Measurements from ENCODE around the gene ZFYVE9.

The ZFYVE9 gene

GRCh38 chr1:52237430-52237829, 95.5 kb downstream of the ZFYVE9 start:
- TF ChIP-seq CTCF (IDR thresholded peaks at IDR 0.05; ENCODE audit: low read depth, low read length, missing control alignments): no peak
- H3K4me3 ChIP-seq (replicated peaks; ENCODE audit: low read depth, low read length): no peak overlapping the region
- peak; percentile 21 for DNase-seq (ENCODE audit: extremely low read depth, low read depth)

- no peak for TF ChIP-seq CTCF (IDR thresholded peaks at IDR 0.05; ENCODE audit: low read depth, low read length, missing control alignments)
- DNase-seq (ENCODE audit: extremely low read depth, low read depth): no peak
Measured at GRCh38 chr1:52238474-52238873, 96.6 kb downstream of the ZFYVE9 start.

GRCh38 chr1:52238887-52239707, 97.2 kb downstream of the ZFYVE9 start:
- no peak for TF ChIP-seq CTCF (IDR thresholded peaks at IDR 0.05; ENCODE audit: low read depth, low read length, missing control alignments)
- no peak for DNase-seq (ENCODE audit: extremely low read depth, low read depth)
- H3K4me3 ChIP-seq (replicated peaks; ENCODE audit: low read depth, low read length): no peak overlapping the region

More at GRCh38 chr1:52238474-52238873, 96.6 kb downstream of the ZFYVE9 start:
- H3K4me3 ChIP-seq (replicated peaks; ENCODE audit: low read depth, low read length): no peak overlapping the region

GRCh38 chr1:52239708-52240001, 97.8 kb downstream of the ZFYVE9 start:
- no peak for TF ChIP-seq CTCF (IDR thresholded peaks at IDR 0.05; ENCODE audit: low read depth, low read length, missing control alignments)
- H3K4me3 ChIP-seq (replicated peaks; ENCODE audit: low read depth, low read length): no peak overlapping the region
- DNase-seq (ENCODE audit: extremely low read depth, low read depth): no peak

- TF ChIP-seq CTCF (IDR thresholded peaks at IDR 0.05; ENCODE audit: low read depth, low read length, missing control alignments): no peak
- DNase-seq (ENCODE audit: extremely low read depth, low read depth): no peak
- no peak overlapping the region for H3K4me3 ChIP-seq (replicated peaks; ENCODE audit: low read depth, low read length)
Measured at GRCh38 chr1:52240592-52241210, 98.8 kb downstream of the ZFYVE9 start.

GRCh38 chr1:52243221-52243987, 101.5 kb downstream of the ZFYVE9 start:
- H3K4me3 ChIP-seq (replicated peaks; ENCODE audit: low read depth, low read length): no peak overlapping the region
- no peak for DNase-seq (ENCODE audit: extremely low read depth, low read depth)
- TF ChIP-seq CTCF (IDR thresholded peaks at IDR 0.05; ENCODE audit: low read depth, low read length, missing control alignments): no peak
